Measurements from ENCODE around the gene PIR.

- no peak for TF ChIP-seq CTCF (IDR thresholded peaks at IDR 0.05)
- TF ChIP-seq POLR2A (IDR thresholded peaks at IDR 0.05) = no peak
These were observed 87.3 kb downstream of the PIR start for GRCh38 chrX:15405846-15406245.
